ENCODE measurements around the gene XIRP2.

DNA sequence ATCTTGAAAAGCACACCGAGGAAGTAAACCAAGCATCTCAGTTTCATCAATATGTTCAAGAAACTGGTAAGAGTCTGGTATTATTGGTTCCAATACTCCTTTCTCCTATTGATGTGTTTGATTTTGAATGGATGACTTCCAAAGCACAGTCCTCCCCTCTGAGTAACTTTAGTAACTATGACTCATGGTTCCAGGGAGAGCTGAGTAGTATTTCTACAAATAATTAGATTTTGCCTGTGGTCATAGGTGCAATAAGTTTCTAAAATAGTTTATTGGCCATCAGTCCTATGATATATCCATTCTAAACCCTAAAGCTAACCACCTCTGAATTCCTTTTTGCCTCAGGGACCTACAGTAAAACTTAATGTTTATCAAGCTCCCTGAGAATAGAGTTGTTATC lies 352.4 kb downstream of the XIRP2 start:
- no peak for TF ChIP-seq EP300 (IDR thresholded peaks at IDR 0.05)
- TF ChIP-seq, protein P1, sequence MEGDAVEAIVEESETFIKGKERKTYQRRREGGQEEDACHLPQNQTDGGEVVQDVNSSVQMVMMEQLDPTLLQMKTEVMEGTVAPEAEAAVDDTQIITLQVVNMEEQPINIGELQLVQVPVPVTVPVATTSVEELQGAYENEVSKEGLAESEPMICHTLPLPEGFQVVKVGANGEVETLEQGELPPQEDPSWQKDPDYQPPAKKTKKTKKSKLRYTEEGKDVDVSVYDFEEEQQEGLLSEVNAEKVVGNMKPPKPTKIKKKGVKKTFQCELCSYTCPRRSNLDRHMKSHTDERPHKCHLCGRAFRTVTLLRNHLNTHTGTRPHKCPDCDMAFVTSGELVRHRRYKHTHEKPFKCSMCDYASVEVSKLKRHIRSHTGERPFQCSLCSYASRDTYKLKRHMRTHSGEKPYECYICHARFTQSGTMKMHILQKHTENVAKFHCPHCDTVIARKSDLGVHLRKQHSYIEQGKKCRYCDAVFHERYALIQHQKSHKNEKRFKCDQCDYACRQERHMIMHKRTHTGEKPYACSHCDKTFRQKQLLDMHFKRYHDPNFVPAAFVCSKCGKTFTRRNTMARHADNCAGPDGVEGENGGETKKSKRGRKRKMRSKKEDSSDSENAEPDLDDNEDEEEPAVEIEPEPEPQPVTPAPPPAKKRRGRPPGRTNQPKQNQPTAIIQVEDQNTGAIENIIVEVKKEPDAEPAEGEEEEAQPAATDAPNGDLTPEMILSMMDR (IDR thresholded peaks at IDR 0.05) = no peak
- no peak for TF ChIP-seq POLR2AphosphoS5 (IDR thresholded peaks at IDR 0.05)
